GM21786 (cell line): ENCODE results near the gene SAE1.
A peak's percentile ranks its signal among the peaks of the same experiment; 100 is the strongest.
"Not testable (repeated sequence)": the region's sequence is repeated elsewhere in the genome, so short reads cannot be mapped to it uniquely, and the experiment has no call there.

ENCODE experiments used
- ATAC-seq: cut with Tn5 transposase; IDR thresholded peaks from one replicate; pipeline ENCODE4 v1.9.1; 2021; ENCODE audit not compliant: unreplicated experiment

Gene SAE1

GRCh38 chr19:47232422-47233211 is 102.0 kb downstream of the SAE1 start:
- no peak for ATAC-seq

- ATAC-seq: no peak
Measured at GRCh38 chr19:47236072-47236675, 105.5 kb downstream of the SAE1 start.

GRCh38 chr19:47239152-47239551 is 108.5 kb downstream of the SAE1 start:
- no peak for ATAC-seq

- ATAC-seq: no peak
Measured at GRCh38 chr19:47239610-47240296, 109.1 kb downstream of the SAE1 start.

GRCh38 chr19:47240556-47240955 is 109.9 kb downstream of the SAE1 start:
- ATAC-seq: no peak

GRCh38 chr19:47240996-47241918 is 110.6 kb downstream of the SAE1 start:
- no peak for ATAC-seq

GRCh38 chr19:47241919-47242577 is 111.4 kb downstream of the SAE1 start:
- no peak for ATAC-seq

GRCh38 chr19:47243364-47243775 is 112.7 kb downstream of the SAE1 start:
- ATAC-seq: no peak

- ATAC-seq: peak; percentile 54
Measured at GRCh38 chr19:47243776-47244547, 113.3 kb downstream of the SAE1 start.

- no peak for ATAC-seq
Measured at GRCh38 chr19:47247308-47247990, 116.8 kb downstream of the SAE1 start.

GRCh38 chr19:47253016-47253415 is 122.4 kb downstream of the SAE1 start:
- ATAC-seq: not testable (repeated sequence)

- no peak for ATAC-seq
Measured at GRCh38 chr19:47253467-47253881, 122.8 kb downstream of the SAE1 start.

- ATAC-seq: no peak
Measured at GRCh38 chr19:47253970-47254369, 123.3 kb downstream of the SAE1 start.

GRCh38 chr19:47255879-47256692 is 125.5 kb downstream of the SAE1 start, which contains the start of gene CCDC9:
CCDC9 (plus strand) TSS chr19:47256525; CDS start chr19:47258401, 1,876 bp downstream.
- peak; percentile 44 for ATAC-seq

GRCh38 chr19:47256693-47257410 is 126.2 kb downstream of the SAE1 start:
- ATAC-seq: peak; percentile 72

- ATAC-seq: no peak
Measured at GRCh38 chr19:47257411-47258169, 127.0 kb downstream of the SAE1 start.

GRCh38 chr19:47258434-47258833 is 127.8 kb downstream of the SAE1 start:
- no peak for ATAC-seq
